Measurements from ENCODE around the gene KATNBL1. TPM values are rescaled to one million over a fixed set of nuclear protein-coding genes. Genes with fewer than 3 reads are reported as not detected.
A peak's percentile ranks its signal among the peaks of the same experiment; 100 is the strongest.

The KATNBL1 gene
- total and polyA plus RNA-seq, 3 experiments from 2014 or later: 29.0 to 43.8 (median 42.2) TPM

DNA sequence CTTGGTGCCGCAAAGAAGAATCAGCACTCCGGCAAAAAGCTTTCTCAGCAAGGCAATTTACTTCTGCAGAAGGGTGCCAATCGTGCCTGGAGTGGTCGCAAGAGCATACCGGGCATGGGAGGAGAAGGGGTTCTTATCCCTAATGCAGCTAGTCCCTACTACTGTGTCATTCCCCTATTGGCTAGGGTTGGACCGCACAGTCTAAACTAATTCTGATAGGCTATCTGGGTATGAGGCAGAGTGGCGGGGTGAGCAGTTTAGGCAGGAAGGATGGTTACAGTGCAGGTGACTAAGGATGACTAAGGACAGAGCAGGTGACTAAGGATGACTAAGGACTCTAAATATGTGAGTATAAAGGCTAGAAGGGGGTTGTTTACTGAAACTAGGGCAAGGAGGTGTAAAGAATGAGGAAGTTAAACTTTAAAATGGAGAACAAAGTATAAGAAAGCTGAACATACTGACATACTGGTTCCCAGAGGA, 55.1 kb downstream of the KATNBL1 start:
- ChIA-PET CTCF (no interaction called here), POLR2A (no interaction called here)
- DNase-seq: no peak
- H3K9me3 ChIP-seq (ENCODE audit: low read length): peaks cover 15% of the 10 kb centered on the region
- H3K4me3 Mint-ChIP-seq: no peak overlapping the region
- H3K4me3 ChIP-seq (ENCODE audit: low read length): no peak overlapping the region
- H3K27ac ChIP-seq (ENCODE audit: low read depth, low read length): no peak overlapping the region
- H3K36me3 ChIP-seq (ENCODE audit: insufficient read depth, low read length): peaks cover 11% of the 10 kb centered on the region
- no peak overlapping the region for H3K27ac Mint-ChIP-seq
- no peaks in the 10 kb centered on the region for H3K27me3 ChIP-seq (ENCODE audit: insufficient read depth, low read length, poor library complexity, severe bottlenecking)
- H3K36me3 Mint-ChIP-seq: peaks cover 28 to 88% (median 65%) of the 10 kb centered on the region in 3 donors
- no peaks in the 10 kb centered on the region for H3K27me3 Mint-ChIP-seq
- peaks cover 14 to 25% (median 22%) of the 10 kb centered on the region in 5 donors for H3K9me3 Mint-ChIP-seq
- H3K4me1 Mint-ChIP-seq: no peaks in the 10 kb centered on the region
- H3K4me1 ChIP-seq (ENCODE audit: insufficient read depth, low read length): no peaks in the 10 kb centered on the region

DNA sequence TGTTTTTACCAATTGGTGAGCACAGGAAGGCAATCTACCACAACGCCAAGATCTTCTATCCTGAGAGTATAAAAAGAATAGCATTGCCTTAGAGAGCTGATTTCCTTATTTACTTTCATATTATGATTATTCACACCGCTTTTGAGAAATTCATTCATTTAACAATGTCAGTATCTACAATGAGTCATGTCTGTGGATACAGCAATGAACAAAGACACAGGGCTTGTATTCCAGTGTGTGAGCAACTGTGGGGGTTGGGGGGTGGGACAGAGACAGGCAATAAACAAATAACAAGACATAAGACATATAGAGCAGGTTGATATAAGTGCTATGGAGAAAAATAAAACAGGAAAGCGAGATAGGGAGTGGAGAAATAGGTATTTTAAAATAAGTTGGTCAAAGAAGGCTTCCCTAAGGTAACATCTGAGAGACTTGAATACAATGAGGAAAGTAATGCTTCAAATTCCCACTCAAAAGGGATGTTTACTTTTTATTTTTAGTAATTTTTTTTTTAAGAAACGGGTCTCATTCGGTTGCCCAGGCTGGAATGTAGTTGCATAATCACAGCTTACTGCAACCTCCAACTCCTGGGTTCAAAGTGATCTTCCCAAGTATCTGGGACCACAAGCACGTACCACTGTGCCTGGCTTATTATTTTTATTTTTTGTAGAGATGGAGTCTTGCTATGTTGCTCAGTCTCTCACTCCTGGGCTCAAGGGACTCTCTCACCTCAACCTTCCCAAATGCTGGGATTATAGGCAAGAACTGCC, 62.3 kb downstream of the KATNBL1 start:
- Histone ChIP-seq H3K4me1 (ENCODE audit: insufficient read depth, low read length) (no peaks in the 10 kb centered on the region), H3K4me3 (ENCODE audit: low read length) (no peak overlapping the region), H3K9me3 (ENCODE audit: low read length) (no peaks in the 10 kb centered on the region), H3K36me3 (ENCODE audit: insufficient read depth, low read length) (no peaks in the 10 kb centered on the region), H3K27ac (ENCODE audit: low read depth, low read length) (no peak overlapping the region), H3K27me3 (ENCODE audit: insufficient read depth, low read length, poor library complexity, severe bottlenecking) (no peaks in the 10 kb centered on the region)
- Mint-ChIP-seq H3K36me3 (peaks cover 16 to 74% (median 19%) of the 10 kb centered on the region in 3 donors), H3K27me3 (no peaks in the 10 kb centered on the region), H3K9me3 (no peaks in the 10 kb centered on the region), H3K4me1 (no peaks in the 10 kb centered on the region), H3K27ac (peak overlapping the region in 4 of 8 donors; percentile 7 to 56 (median 32)), H3K4me3 (no peak overlapping the region)
- no peak for DNase-seq
- ChIA-PET CTCF (interaction anchor here (0.7 kb wide), 1 partner anchor 93 kb away, joined by 3 read pairs; no protein-coding TSS in a partner anchor), POLR2A (no interaction called here)

DNA sequence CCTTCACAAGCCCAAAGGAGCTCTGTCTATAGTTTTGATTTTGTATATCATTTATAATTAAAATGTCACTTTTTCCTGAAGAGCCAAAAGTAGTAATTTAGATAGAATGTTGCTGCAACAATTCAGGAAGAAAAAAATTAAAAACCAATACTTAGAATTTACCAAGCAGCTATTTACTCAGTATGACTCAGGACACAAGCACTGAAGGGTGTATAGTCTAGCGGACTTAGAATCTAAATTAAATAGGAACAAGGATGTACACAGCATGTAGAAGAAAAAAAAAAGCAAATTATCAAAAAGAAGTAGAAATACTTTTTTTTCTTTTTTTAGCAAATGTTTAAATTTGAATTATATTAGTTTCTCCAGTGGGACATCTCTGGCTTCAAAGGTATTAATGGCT, 76.4 kb downstream of the KATNBL1 start:
- Mint-ChIP-seq H3K4me1 (no peaks in the 10 kb centered on the region), H3K9me3 (no peaks in the 10 kb centered on the region), H3K4me3 (no peak overlapping the region), H3K36me3 (peaks cover 0 to 4% (median 0%) of the 10 kb centered on the region in 3 donors), H3K27me3 (no peaks in the 10 kb centered on the region), H3K27ac (no peak overlapping the region)
- no peaks in the 10 kb centered on the region for H3K9me3 ChIP-seq (ENCODE audit: low read length)
- ChIA-PET CTCF (interaction anchor here (1.6 kb wide), 1 partner anchor 9 kb away, joined by 3 read pairs; no protein-coding TSS in a partner anchor), POLR2A (no interaction called here)
- no peaks in the 10 kb centered on the region for H3K27me3 ChIP-seq (ENCODE audit: insufficient read depth, low read length, poor library complexity, severe bottlenecking)
- no peak overlapping the region for H3K27ac ChIP-seq (ENCODE audit: low read depth, low read length)
- no peak for DNase-seq
- H3K4me1 ChIP-seq (ENCODE audit: insufficient read depth, low read length): no peaks in the 10 kb centered on the region
- no peak overlapping the region for H3K4me3 ChIP-seq (ENCODE audit: low read length)
- H3K36me3 ChIP-seq (ENCODE audit: insufficient read depth, low read length): no peaks in the 10 kb centered on the region

DNA sequence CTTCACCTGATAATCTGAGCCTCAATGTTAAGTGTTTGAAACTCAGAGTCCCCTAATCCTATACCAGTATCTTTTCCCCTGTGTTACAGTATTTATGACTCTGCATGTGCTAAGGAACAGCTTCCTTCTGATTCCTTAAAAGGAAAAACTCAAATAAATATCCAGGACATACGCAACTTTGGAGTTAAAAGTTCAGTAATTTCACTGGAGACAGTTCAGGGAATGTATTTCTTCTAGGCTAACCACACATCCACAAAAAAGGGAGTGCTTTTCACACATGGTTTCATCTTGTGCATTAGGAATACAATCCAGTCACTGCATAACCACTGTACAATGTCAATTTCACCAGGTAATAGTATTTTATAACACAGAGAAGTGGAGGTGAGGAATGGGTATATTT, 77.0 kb downstream of the KATNBL1 start:
- H3K9me3 Mint-ChIP-seq: no peaks in the 10 kb centered on the region
- no peak overlapping the region for H3K4me3 Mint-ChIP-seq
- no peak overlapping the region for H3K27ac Mint-ChIP-seq
- H3K4me1 Mint-ChIP-seq: no peaks in the 10 kb centered on the region
- no peaks in the 10 kb centered on the region for H3K27me3 Mint-ChIP-seq
- Histone ChIP-seq H3K27me3 (ENCODE audit: insufficient read depth, low read length, poor library complexity, severe bottlenecking) (no peaks in the 10 kb centered on the region), H3K36me3 (ENCODE audit: insufficient read depth, low read length) (no peaks in the 10 kb centered on the region), H3K9me3 (ENCODE audit: low read length) (no peaks in the 10 kb centered on the region), H3K4me3 (ENCODE audit: low read length) (no peak overlapping the region), H3K4me1 (ENCODE audit: insufficient read depth, low read length) (no peaks in the 10 kb centered on the region), H3K27ac (ENCODE audit: low read depth, low read length) (no peak overlapping the region)
- ChIA-PET POLR2A (no interaction called here), CTCF (no interaction called here)
- no peak for DNase-seq
- H3K36me3 Mint-ChIP-seq: peaks cover 0 to 2% (median 0%) of the 10 kb centered on the region in 3 donors

DNA sequence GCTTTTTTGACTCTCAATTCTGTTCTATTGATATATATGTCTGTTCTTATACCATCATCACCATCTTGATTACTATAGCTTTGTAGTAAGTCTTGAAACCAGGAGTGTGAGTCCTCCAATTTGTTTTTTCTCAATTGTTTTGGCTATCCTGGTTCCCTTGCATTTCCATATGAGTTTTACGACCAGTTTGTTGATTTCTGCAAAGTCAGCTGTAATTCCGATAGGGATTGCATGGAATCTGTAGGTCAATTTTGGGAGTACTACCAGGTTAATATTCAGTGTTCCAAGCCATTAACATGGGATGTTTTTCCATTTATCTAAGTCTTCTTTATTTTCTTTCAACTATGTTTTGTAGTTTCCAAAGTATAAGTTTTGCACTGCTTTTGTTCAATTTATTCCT, 81.0 kb downstream of the KATNBL1 start:
- H3K36me3 ChIP-seq (ENCODE audit: insufficient read depth, low read length): no peaks in the 10 kb centered on the region
- CTCF ChIA-PET: no interaction called here

DNA sequence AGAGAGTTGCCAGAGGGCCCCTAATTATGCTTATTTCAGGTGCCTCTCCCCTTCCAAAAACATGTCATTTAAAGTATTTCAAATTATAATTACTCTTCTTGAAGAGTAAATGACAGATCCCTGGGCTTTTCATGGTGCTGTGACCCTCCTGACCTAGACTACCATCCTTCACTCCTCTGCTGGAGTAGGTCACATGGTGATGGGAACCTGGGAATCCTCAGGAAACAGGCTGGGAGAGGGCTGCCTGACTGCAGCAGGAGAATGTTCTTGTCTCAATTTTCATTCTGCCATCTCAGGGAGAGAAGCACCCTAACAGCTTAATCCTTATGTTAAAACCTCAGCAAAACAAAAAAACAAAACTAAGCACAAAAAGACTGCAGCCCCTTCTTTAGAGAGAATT, 83.4 kb downstream of the KATNBL1 start:
- Mint-ChIP-seq H3K4me3 (no peak overlapping the region), H3K4me1 (no peaks in the 10 kb centered on the region), H3K9me3 (no peaks in the 10 kb centered on the region), H3K36me3 (no peaks in the 10 kb centered on the region), H3K27me3 (peaks cover 0 to 3% of the 10 kb centered on the region in 2 donors), H3K27ac (no peak overlapping the region)
- ChIA-PET CTCF (interaction anchor here (1.2 kb wide), 1 partner anchor 11 kb away, joined by 3 read pairs; no protein-coding TSS in a partner anchor), POLR2A (no interaction called here)
- no peaks in the 10 kb centered on the region for H3K4me1 ChIP-seq (ENCODE audit: insufficient read depth, low read length)
- no peak overlapping the region for H3K4me3 ChIP-seq (ENCODE audit: low read length)
- H3K9me3 ChIP-seq (ENCODE audit: low read length): no peaks in the 10 kb centered on the region
- no peaks in the 10 kb centered on the region for H3K27me3 ChIP-seq (ENCODE audit: insufficient read depth, low read length, poor library complexity, severe bottlenecking)
- H3K36me3 ChIP-seq (ENCODE audit: insufficient read depth, low read length): no peaks in the 10 kb centered on the region
- no peak overlapping the region for H3K27ac ChIP-seq (ENCODE audit: low read depth, low read length)
- DNase-seq: no peak

More for the DNA sequence above, 81.0 kb downstream of the KATNBL1 start:
- H3K4me1 Mint-ChIP-seq: no peaks in the 10 kb centered on the region
- H3K4me1 ChIP-seq (ENCODE audit: insufficient read depth, low read length): no peaks in the 10 kb centered on the region
- no peaks in the 10 kb centered on the region for H3K27me3 ChIP-seq (ENCODE audit: insufficient read depth, low read length, poor library complexity, severe bottlenecking)
- H3K4me3 Mint-ChIP-seq: no peak overlapping the region
- no peak overlapping the region for H3K27ac Mint-ChIP-seq
- H3K9me3 ChIP-seq (ENCODE audit: low read length): no peaks in the 10 kb centered on the region
- peaks cover 0 to 1% of the 10 kb centered on the region in 2 donors for H3K27me3 Mint-ChIP-seq
- no peak overlapping the region for H3K4me3 ChIP-seq (ENCODE audit: low read length)
- no peaks in the 10 kb centered on the region for H3K9me3 Mint-ChIP-seq
- POLR2A ChIA-PET: no interaction called here
- no peak overlapping the region for H3K27ac ChIP-seq (ENCODE audit: low read depth, low read length)
- no peaks in the 10 kb centered on the region for H3K36me3 Mint-ChIP-seq
- DNase-seq: no peak

DNA sequence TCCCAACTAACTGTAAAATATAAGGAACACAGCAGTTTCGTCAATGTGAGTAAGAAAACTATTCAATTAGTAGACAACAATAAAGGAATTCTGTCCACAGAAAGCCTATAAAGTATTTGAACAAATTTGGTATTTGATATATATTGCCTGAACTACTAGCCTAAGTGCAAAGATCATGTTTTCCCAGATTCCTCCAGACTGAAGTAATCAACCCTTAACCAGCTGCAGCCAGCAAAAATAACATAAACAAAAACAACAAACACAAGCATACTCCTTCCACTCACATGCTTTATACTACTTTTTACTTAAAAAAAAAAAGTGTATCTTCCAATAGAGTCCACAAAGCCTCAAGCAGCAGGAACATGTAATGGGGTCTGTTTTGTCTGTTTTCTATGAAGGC, 84.0 kb downstream of the KATNBL1 start:
- Histone ChIP-seq H3K27me3 (ENCODE audit: insufficient read depth, low read length, poor library complexity, severe bottlenecking) (no peaks in the 10 kb centered on the region), H3K4me1 (ENCODE audit: insufficient read depth, low read length) (no peaks in the 10 kb centered on the region), H3K36me3 (ENCODE audit: insufficient read depth, low read length) (no peaks in the 10 kb centered on the region), H3K9me3 (ENCODE audit: low read length) (no peaks in the 10 kb centered on the region), H3K4me3 (ENCODE audit: low read length) (no peak overlapping the region), H3K27ac (ENCODE audit: low read depth, low read length) (no peak overlapping the region)
- no peak overlapping the region for H3K27ac Mint-ChIP-seq
- no peaks in the 10 kb centered on the region for H3K9me3 Mint-ChIP-seq
- no peaks in the 10 kb centered on the region for H3K4me1 Mint-ChIP-seq
- ChIA-PET POLR2A (no interaction called here), CTCF (interaction anchor here (1.2 kb wide), 1 partner anchor 11 kb away, joined by 3 read pairs; no protein-coding TSS in a partner anchor)
- no peaks in the 10 kb centered on the region for H3K36me3 Mint-ChIP-seq
- no peak for DNase-seq
- H3K27me3 Mint-ChIP-seq: peaks cover 0 to 3% of the 10 kb centered on the region in 2 donors
- H3K4me3 Mint-ChIP-seq: no peak overlapping the region

DNA sequence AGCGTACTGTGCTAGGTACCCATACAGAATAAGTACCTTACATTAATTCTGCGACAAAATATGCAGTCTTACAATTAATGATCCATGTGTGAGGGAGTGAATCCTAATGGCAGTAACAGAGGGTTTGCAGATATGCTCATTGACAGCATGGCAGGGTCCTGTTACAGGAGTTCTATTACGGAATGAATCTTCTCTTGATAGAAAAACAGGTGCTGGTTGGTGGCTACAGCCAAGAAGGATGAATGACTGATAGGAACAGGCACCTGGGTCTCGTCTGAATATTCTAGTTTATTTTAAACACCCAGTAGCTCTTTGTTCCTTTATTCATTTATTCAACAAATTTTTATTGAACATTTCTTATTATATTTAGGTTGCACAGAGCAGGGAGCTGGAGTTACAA, 85.2 kb downstream of the KATNBL1 start:
- no peak overlapping the region for H3K27ac Mint-ChIP-seq
- H3K4me1 Mint-ChIP-seq: no peaks in the 10 kb centered on the region
- Histone ChIP-seq H3K27ac (ENCODE audit: low read depth, low read length) (no peak overlapping the region), H3K4me1 (ENCODE audit: insufficient read depth, low read length) (no peaks in the 10 kb centered on the region), H3K9me3 (ENCODE audit: low read length) (no peaks in the 10 kb centered on the region), H3K36me3 (ENCODE audit: insufficient read depth, low read length) (no peaks in the 10 kb centered on the region), H3K27me3 (ENCODE audit: insufficient read depth, low read length, poor library complexity, severe bottlenecking) (no peaks in the 10 kb centered on the region), H3K4me3 (ENCODE audit: low read length) (no peak overlapping the region)
- no peaks in the 10 kb centered on the region for H3K9me3 Mint-ChIP-seq
- no peak for DNase-seq
- POLR2A ChIA-PET: no interaction called here
- no peaks in the 10 kb centered on the region for H3K36me3 Mint-ChIP-seq
- no peak overlapping the region for H3K4me3 Mint-ChIP-seq
- peaks cover 3 to 7% of the 10 kb centered on the region in 2 donors for H3K27me3 Mint-ChIP-seq
- CTCF ChIA-PET: interaction anchor here (1.4 kb wide), 1 partner anchor 10 kb away, joined by 3 read pairs; no protein-coding TSS in a partner anchor
